GM23338 (cell line): Measurements from ENCODE around the gene CAPZA1. TPM values are rescaled to one million over a fixed set of nuclear protein-coding genes. Genes with fewer than 3 reads are reported as not detected.

ENCODE experiments used
- ATAC-seq: fragments of 200-7000 bp; cut with Tn5 transposase; 3 replicates; pipeline ENCODE4 v1.9.1; 2020
- DNase-seq: peaks from one replicate; pipeline ENCODE4 v3.0.0-alpha.2; 2015; ENCODE audit warnings: low spot score
- H2AFZ ChIP-seq: fragments of 200-600 bp; sonication (generic); 2 replicates; pipeline ENCODE4 v1.8.0; 2016; ENCODE audit warnings: antibody characterized with exemption, mild to moderate bottlenecking, moderate library complexity
- H3F3A ChIP-seq: fragments of 200-600 bp; sonication (generic); replicated peaks from 2 replicates; pipeline ENCODE4 v1.8.0; 2017; ENCODE audit warnings: antibody characterized with exemption, mixed run types, low read depth
- H3K27ac ChIP-seq: fragments of 200-600 bp; sonication (generic); 2 replicates; pipeline ENCODE4 v1.6.1; 2016; ENCODE audit warnings: low read depth
- H3K27me3 ChIP-seq: fragments of 200-600 bp; sonication (generic); 2 replicates; pipeline ENCODE4 v1.8.0; 2016; ENCODE audit warnings: mild to moderate bottlenecking, mixed run types, moderate library complexity; ENCODE audit not compliant: insufficient read depth
- H3K36me3 ChIP-seq: fragments of 200-600 bp; sonication (generic); 2 replicates; pipeline ENCODE4 v1.8.0; 2016; ENCODE audit warnings: mild to moderate bottlenecking; ENCODE audit not compliant: insufficient read depth
- H3K4me1 ChIP-seq: fragments of 200-600 bp; sonication (generic); 2 replicates; pipeline ENCODE4 v1.8.0; 2016; ENCODE audit warnings: mild to moderate bottlenecking, moderate library complexity; ENCODE audit not compliant: insufficient read depth
- H3K4me2 ChIP-seq: fragments of 200-600 bp; sonication (generic); 2 replicates; pipeline ENCODE4 v1.7.1; 2017; ENCODE audit warnings: mixed run types
- H3K4me3 ChIP-seq: fragments of 200-600 bp; sonication (generic); 2 replicates; pipeline ENCODE4 v1.6.1; 2016; ENCODE audit warnings: mixed run types
- H3K79me2 ChIP-seq: fragments of 200-600 bp; sonication (generic); replicated peaks from 2 replicates; pipeline ENCODE4 v1.8.0; 2017; ENCODE audit warnings: mild to moderate bottlenecking; ENCODE audit not compliant: insufficient read depth
- H3K9me2 ChIP-seq: fragments of 200-600 bp; sonication (generic); 2 replicates; pipeline ENCODE4 v1.8.0; 2017; ENCODE audit not compliant: insufficient read depth
- H4K20me1 ChIP-seq: fragments of 200-600 bp; sonication (generic); replicated peaks from 2 replicates; pipeline ENCODE4 v1.8.0; 2017; ENCODE audit warnings: mild to moderate bottlenecking; ENCODE audit not compliant: insufficient read depth
- H3K27ac Mint-ChIP-seq: 2 replicates; pipeline ENCODE4 v1.8.0; 2020; ENCODE audit warnings: inconsistent platforms, mild to moderate bottlenecking, moderate library complexity, mixed read lengths
- H3K27me3 Mint-ChIP-seq: 3 replicates; pipeline ENCODE4 v1.8.0; 2022; ENCODE audit warnings: low read depth, mild to moderate bottlenecking, moderate library complexity, mixed read lengths, inconsistent platforms; ENCODE audit not compliant: insufficient read depth, poor library complexity
- H3K36me3 Mint-ChIP-seq: 3 replicates; pipeline ENCODE4 v1.8.0; 2021; ENCODE audit warnings: low read depth, mild to moderate bottlenecking, inconsistent platforms, moderate library complexity, mixed read lengths
- H3K4me1 Mint-ChIP-seq: 3 replicates; pipeline ENCODE4 v1.8.0; 2020; ENCODE audit warnings: mild to moderate bottlenecking, inconsistent platforms, mixed read lengths
- H3K4me3 Mint-ChIP-seq: 3 replicates; pipeline ENCODE4 v1.8.0; 2021; ENCODE audit warnings: moderate library complexity, mild to moderate bottlenecking, inconsistent platforms, mixed read lengths
- H3K9me3 Mint-ChIP-seq: 3 replicates; pipeline ENCODE4 v1.8.0; 2020; ENCODE audit warnings: moderate library complexity, mild to moderate bottlenecking, inconsistent platforms, mixed read lengths
- EZH2 ChIP-seq: fragments of 200-600 bp; sonication (generic); IDR thresholded peaks from one replicate; pipeline ENCODE4 v1.8.0; 2017; ENCODE audit warnings: antibody characterized with exemption, mild to moderate bottlenecking, low read depth; ENCODE audit not compliant: unreplicated experiment
- EZH2phosphoT487 ChIP-seq: fragments of 200-600 bp; sonication (generic); IDR thresholded peaks from one replicate; pipeline ENCODE4 v1.8.1; 2018; ENCODE audit warnings: antibody characterized with exemption; ENCODE audit not compliant: unreplicated experiment
- NANOG ChIP-seq: IDR thresholded peaks from 2 replicates; pipeline ENCODE4 v1.6.1; 2016; ENCODE audit warnings: antibody characterized with exemption, borderline replicate concordance
- POLR2AphosphoS5 ChIP-seq: IDR thresholded peaks from 2 replicates; pipeline ENCODE4 v1.6.1; 2016; ENCODE audit warnings: antibody characterized with exemption, low read depth
- STAT1 ChIP-seq: IDR thresholded peaks from one replicate; pipeline ENCODE4 v1.6.1; 2016; ENCODE audit warnings: antibody characterized with exemption; ENCODE audit not compliant: unreplicated experiment
- ZNF331 ChIP-seq: fragments of 250-450 bp; sonication (Bioruptor Pico); IDR thresholded peaks from 2 replicates; pipeline ENCODE4 v1.5.0; 2020; ENCODE audit warnings: low read depth, mild to moderate bottlenecking, moderate library complexity
- polyA plus RNA-seq: library from polyadenylated mRNA; unstranded; fragments of >200 nt; fragmentation: Nextera tagmentation; extraction: Ambion mirVana; gene quantifications from 2 replicates; pipeline ENCODE4 v1.2.1, GENCODE V29; 2016
- total RNA-seq: library from RNA; depleted of rRNA; stranded (reverse); fragments of >200 nt; shearing (Covaris generic); gene quantifications from 2 replicates; pipeline ENCODE4 v1.2.3, GENCODE V29; 2014
- TF ChIP-seq, protein P1 (sequence below): IDR thresholded peaks from one replicate; pipeline ENCODE4 v1.6.1; 2018; ENCODE audit warnings: antibody characterized with exemption; ENCODE audit not compliant: unreplicated experiment
- TF ChIP-seq, protein P2 (sequence below): IDR thresholded peaks from 2 replicates; pipeline ENCODE4 v1.6.1; 2016; ENCODE audit warnings: antibody characterized with exemption
- TF ChIP-seq, protein P3 (sequence below), 2 experiments: fragments of 200-600 bp in 1 of 2; sonication (generic) in 1 of 2; conservative IDR thresholded peaks; 2 replicates each; pipeline versions ENCODE4 v1.5.1 to v1.6.1; 2016 to 2017; ENCODE audit warnings: antibody characterized with exemption in 2 of 2, low read depth in 2 of 2, mild to moderate bottlenecking in 2 of 2, moderate library complexity in 1 of 2

CAPZA1 gene
- total and polyA plus RNA-seq, 2 experiments from 2014 or later: 147 to 182 TPM

DNA sequence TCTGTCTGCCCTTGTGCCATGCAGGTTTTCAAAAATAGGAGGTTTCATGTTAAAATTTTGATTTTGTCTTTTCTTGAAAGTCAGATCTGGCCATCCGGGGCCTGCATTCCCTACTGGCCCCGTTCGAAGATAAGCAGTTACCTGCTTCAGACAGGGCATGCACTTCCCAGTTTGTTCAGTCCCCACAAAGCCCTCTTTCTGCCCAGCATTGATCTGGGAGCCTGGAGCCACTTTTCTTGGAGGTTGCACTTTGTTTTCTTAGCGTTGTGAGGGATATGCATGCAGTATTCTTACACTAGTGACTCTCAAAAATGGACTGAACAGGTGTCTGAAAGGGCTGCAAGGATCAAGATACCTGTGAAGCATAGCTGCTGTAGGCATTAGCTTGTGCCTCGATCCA is 66.3 kb downstream of the CAPZA1 start:
- Mint-ChIP-seq H3K4me1 (peaks cover 22% of the 10 kb centered on the region), H3K27ac (no peak overlapping the region)

DNA sequence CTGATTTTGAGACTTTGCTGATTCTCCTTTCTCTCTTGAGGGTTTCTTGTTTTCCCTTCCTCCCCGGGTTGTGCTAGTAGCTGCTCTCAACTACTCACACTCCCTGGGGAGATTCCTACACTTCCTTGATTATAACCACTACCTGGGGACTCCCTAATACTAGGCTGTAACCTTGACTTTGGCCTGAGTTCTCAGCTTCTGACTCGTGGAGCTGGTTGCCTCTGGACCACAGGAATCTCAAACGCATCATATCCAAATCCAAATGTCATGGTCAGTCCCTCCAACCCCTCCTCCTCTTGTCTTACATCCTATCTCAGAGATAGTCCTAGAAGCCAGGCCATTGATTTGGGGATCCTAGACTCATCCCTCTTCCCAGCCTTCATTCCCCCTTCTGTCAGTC is 66.8 kb downstream of the CAPZA1 start:
- H3K9me2 ChIP-seq: no peaks in the 10 kb centered on the region
- Mint-ChIP-seq H3K9me3 (no peaks in the 10 kb centered on the region), H3K4me3 (no peak overlapping the region), H3K36me3 (peaks cover 10% of the 10 kb centered on the region; the same call in 2 of the 3 replicates), H3K27ac (no peak overlapping the region), H3K27me3 (no peaks in the 10 kb centered on the region), H3K4me1 (peaks cover 22% of the 10 kb centered on the region)
- no peak overlapping the region for H3K4me2 ChIP-seq
- H3K4me3 ChIP-seq: no peak overlapping the region
- TF ChIP-seq POLR2AphosphoS5 (no peak), ZNF331 (no peak), STAT1 (no peak), EZH2 (no peak), NANOG (no peak), EZH2phosphoT487 (no peak)
- TF ChIP-seq, protein P1, sequence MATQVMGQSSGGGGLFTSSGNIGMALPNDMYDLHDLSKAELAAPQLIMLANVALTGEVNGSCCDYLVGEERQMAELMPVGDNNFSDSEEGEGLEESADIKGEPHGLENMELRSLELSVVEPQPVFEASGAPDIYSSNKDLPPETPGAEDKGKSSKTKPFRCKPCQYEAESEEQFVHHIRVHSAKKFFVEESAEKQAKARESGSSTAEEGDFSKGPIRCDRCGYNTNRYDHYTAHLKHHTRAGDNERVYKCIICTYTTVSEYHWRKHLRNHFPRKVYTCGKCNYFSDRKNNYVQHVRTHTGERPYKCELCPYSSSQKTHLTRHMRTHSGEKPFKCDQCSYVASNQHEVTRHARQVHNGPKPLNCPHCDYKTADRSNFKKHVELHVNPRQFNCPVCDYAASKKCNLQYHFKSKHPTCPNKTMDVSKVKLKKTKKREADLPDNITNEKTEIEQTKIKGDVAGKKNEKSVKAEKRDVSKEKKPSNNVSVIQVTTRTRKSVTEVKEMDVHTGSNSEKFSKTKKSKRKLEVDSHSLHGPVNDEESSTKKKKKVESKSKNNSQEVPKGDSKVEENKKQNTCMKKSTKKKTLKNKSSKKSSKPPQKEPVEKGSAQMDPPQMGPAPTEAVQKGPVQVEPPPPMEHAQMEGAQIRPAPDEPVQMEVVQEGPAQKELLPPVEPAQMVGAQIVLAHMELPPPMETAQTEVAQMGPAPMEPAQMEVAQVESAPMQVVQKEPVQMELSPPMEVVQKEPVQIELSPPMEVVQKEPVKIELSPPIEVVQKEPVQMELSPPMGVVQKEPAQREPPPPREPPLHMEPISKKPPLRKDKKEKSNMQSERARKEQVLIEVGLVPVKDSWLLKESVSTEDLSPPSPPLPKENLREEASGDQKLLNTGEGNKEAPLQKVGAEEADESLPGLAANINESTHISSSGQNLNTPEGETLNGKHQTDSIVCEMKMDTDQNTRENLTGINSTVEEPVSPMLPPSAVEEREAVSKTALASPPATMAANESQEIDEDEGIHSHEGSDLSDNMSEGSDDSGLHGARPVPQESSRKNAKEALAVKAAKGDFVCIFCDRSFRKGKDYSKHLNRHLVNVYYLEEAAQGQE: no peak
- TF ChIP-seq, protein P2, sequence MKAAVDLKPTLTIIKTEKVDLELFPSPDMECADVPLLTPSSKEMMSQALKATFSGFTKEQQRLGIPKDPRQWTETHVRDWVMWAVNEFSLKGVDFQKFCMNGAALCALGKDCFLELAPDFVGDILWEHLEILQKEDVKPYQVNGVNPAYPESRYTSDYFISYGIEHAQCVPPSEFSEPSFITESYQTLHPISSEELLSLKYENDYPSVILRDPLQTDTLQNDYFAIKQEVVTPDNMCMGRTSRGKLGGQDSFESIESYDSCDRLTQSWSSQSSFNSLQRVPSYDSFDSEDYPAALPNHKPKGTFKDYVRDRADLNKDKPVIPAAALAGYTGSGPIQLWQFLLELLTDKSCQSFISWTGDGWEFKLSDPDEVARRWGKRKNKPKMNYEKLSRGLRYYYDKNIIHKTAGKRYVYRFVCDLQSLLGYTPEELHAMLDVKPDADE: no peak
- TF ChIP-seq, protein P3, sequence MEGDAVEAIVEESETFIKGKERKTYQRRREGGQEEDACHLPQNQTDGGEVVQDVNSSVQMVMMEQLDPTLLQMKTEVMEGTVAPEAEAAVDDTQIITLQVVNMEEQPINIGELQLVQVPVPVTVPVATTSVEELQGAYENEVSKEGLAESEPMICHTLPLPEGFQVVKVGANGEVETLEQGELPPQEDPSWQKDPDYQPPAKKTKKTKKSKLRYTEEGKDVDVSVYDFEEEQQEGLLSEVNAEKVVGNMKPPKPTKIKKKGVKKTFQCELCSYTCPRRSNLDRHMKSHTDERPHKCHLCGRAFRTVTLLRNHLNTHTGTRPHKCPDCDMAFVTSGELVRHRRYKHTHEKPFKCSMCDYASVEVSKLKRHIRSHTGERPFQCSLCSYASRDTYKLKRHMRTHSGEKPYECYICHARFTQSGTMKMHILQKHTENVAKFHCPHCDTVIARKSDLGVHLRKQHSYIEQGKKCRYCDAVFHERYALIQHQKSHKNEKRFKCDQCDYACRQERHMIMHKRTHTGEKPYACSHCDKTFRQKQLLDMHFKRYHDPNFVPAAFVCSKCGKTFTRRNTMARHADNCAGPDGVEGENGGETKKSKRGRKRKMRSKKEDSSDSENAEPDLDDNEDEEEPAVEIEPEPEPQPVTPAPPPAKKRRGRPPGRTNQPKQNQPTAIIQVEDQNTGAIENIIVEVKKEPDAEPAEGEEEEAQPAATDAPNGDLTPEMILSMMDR (conservative IDR thresholded peaks at IDR 0.05; ENCODE audit: low read depth in 2 of 2): no peak
- no peaks in the 10 kb centered on the region; the same call in 1 of the 2 replicates for H3K36me3 ChIP-seq
- H2AFZ ChIP-seq: no peak overlapping the region
- peaks cover 9% of the 10 kb centered on the region for H3K79me2 ChIP-seq
- no peak overlapping the region for H3K27ac ChIP-seq
- peaks cover 5% of the 10 kb centered on the region; the same call in 1 of the 2 replicates for H4K20me1 ChIP-seq
- no peaks in the 10 kb centered on the region for H3F3A ChIP-seq
- ATAC-seq (no peak), DNase-seq (no peak)
- no peaks in the 10 kb centered on the region for H3K27me3 ChIP-seq
- H3K4me1 ChIP-seq: no peaks in the 10 kb centered on the region; the same call in none of the 2 replicates

More for the DNA sequence above, 66.3 kb downstream of the CAPZA1 start:
- no peak overlapping the region for H3K27ac ChIP-seq
- H3K27me3 ChIP-seq: no peaks in the 10 kb centered on the region
- peaks cover 5% of the 10 kb centered on the region; the same call in 1 of the 2 replicates for H4K20me1 ChIP-seq
- TF ChIP-seq EZH2phosphoT487: no peak
- no peak for TF ChIP-seq ZNF331
- H3F3A ChIP-seq: no peaks in the 10 kb centered on the region
- peaks cover 12% of the 10 kb centered on the region for H3K79me2 ChIP-seq
- H3K36me3 ChIP-seq: no peaks in the 10 kb centered on the region; the same call in 1 of the 2 replicates
- Mint-ChIP-seq H3K4me3 (no peak overlapping the region; the same call in 2 of the 3 replicates), H3K9me3 (0 out of 3 replicates have a peak, but pooled peaks cover 1% of the 10 kb centered on the region), H3K36me3 (peaks cover 10% of the 10 kb centered on the region; the same call in 2 of the 3 replicates), H3K27me3 (no peaks in the 10 kb centered on the region)
- no peaks in the 10 kb centered on the region for H3K9me2 ChIP-seq
- no peak for ATAC-seq
- H2AFZ ChIP-seq: no peak overlapping the region
- H3K4me1 ChIP-seq: no peaks in the 10 kb centered on the region; the same call in none of the 2 replicates
- DNase-seq: no peak
- H3K4me2 ChIP-seq: no peak overlapping the region
- H3K4me3 ChIP-seq: no peak overlapping the region
